Stromal cell of bone marrow (primary cell): ENCODE data around the gene TBC1D22A.
A peak's percentile ranks its signal among the peaks of the same experiment; 100 is the strongest.
"Not testable (repeated sequence)": the region's sequence is repeated elsewhere in the genome, so short reads cannot be mapped to it uniquely, and the experiment has no call there.

Experiments used
- DNase-seq: peaks from one replicate; pipeline ENCODE4 v3.0.0-alpha.2; 2012; ENCODE audit warnings: low read depth

The TBC1D22A gene

DNA sequence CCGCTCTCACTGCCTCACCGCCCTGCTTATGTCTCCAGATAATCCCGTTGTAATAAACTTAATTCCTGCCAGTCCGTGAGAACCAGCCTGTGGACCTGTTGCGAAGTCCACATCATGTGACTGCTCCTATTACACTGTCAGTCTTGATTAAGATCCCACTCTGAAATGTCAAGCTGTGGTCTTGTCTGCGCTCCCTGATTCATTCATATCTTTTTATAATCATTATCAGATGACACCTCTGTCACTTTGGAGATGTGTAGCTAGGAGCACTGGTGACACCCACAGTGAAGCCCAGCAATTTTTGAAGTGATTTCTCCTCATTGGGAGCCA lies 377.3 kb downstream of the TBC1D22A start:
- no peak for DNase-seq

DNA sequence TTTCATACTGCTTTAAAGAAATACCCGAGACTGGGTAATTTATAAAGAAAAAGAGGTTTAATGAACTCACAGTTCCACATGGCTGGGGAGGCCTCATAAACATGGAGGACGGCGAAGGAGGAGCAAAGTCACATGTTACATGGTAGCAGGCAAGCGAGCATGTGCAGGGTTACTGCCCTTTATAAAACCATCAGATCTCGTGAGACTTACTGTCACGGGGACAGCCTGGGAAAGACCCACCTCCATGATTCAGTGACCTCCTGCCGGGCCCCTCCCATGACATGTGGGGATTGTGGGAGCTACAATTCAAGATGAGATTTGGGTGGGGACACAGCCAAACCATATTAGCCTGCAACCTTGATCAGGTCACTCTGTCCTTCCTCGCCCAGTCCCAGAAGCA lies 378.5 kb downstream of the TBC1D22A start:
- not testable (repeated sequence) for DNase-seq

DNA sequence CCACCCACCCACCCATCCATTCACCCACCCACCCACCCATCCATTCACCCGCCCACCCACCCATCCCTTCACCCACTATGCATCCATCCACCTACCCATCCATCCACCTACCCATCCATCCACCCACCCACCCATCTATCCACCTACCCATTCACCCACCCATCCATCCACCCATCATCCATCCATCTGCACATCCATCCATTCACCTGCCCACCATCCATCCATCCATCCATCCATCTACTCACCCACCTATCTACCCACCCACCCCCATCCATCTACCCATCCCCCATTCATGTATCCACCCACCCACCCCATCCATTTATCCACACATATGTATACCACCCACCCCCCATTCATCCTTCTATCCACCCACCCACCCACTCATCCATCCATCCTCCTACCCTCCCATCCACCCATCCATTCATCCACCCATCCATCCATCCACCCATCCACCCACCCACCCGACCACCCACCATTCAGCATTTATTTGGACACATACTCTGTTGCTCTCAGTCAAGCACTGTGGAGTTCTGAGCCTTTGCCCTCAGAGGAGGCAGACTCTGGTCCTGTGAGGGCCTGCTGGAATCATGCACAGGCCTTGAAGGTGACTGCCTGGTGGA lies 380.1 kb downstream of the TBC1D22A start:
- no peak for DNase-seq

- no peak for DNase-seq
These were observed 380.9 kb downstream of the TBC1D22A start for GRCh38 chr22:47143249-47143938.

- no peak for DNase-seq
These were observed 381.8 kb downstream of the TBC1D22A start for GRCh38 chr22:47144076-47144765.

DNA sequence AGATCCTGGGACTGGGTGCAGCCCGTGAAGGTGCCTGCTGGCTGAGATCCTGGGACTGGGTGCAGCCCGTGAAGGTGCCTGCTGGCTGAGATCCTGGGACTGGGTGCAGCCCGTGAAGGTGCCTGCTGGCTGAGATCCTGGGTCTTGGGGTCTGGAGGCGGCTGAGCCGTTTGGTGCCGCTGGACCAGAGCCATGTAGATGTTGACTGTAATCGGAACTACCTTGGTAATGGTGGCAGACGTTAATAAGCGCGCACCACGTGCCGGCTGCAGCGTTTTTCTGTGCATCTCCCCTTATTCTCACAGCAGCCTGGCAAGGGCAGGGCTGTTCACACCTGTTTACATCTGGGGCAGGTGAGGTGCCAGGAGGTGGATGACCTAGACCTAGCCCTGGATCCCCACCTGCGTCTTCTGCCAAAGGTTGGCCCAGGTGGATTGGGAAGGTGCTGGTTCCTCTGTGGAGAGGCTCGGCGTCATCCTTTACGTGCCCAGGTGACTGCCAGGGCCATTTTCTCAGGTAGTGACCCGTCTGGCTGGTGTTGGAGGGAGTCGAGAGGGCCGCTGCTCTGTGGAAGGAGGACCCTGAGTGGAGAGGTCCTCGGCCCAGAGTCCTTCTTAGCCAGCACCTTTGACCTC lies 382.5 kb downstream of the TBC1D22A start:
- DNase-seq, result no peak

DNA sequence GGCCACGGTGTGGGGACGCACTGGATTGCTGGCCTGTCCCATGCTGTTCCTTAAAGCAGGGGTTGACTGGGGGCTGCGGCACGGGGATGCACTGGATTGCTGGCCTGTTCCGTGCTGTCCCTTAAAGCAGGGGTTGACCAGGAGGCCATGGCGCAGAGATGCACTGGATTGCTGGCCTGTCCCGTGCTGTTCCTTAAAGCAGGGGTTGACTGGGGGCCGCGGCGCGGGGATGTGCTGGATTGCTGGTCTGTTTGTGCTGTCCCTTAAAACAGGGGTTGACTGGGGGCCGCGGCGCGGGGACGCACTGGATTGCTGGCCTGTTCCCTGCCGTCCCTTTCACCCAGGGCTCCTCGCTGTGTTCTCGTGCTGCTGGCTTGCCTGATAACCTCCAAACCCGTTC lies 383.4 kb downstream of the TBC1D22A start:
- DNase-seq, result no peak

DNA sequence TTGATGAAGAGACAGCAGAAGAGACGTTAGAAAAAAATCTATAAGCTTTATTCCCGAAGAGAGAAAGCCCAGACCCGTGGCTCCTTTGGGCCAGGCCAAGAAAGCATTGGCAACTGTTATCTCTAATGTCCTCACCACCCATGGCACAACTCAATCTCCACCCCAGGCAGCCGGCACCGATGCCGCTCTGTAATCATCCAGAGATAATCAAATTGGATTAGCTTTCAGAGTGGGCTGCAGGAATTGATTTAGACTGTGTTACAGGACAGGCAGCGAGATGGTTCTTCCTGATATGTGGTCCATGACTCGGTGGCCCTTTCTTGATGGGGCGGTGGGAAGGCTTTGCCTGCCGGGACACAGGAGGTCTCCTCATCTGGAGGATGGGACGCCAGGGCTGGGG lies 383.9 kb downstream of the TBC1D22A start:
- no peak for DNase-seq

DNA sequence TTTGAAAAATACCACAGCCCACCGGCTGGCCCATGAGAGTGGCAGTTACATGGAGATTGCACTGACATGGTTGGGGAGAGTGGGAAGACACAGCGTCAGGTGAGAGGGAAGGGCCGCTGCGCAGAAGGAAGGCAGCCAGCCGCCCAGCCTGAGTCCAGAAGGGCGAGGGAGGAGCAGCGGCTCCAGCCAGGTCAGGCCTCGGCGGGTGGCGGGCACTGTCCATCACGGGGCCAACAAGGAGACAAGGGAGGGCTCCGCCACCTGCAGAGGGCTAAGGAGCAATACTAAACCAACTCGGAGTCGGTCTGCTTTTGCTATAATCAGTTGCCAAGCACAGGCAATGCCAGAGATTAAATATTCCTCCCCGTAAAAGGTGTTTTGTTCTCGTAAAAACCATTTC lies 384.5 kb downstream of the TBC1D22A start:
- DNase-seq, result no peak

DNA sequence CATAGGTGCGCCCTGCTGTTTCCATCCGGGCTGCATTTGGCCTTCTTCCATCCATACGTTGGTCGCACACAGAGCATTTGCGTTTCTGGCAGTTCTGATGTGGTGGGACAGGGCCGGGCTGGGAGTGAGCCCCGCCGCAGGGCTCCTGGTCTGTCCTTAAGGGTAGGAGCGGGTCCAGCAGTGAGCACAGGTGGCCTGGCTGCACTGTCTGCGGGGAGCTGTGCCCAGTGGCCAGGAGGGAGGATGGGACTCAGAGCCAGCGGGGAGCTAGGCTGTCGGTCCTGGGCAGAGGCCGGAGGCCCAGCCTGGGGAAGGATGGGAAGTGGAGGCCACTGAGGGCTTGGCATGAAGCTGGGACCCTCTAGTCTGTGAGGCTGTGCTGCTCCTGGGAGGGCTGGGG lies 385.1 kb downstream of the TBC1D22A start:
- no peak for DNase-seq

GRCh38 chr22:47148510-47148909 lies 386.1 kb downstream of the TBC1D22A start:
- DNase-seq, result no peak

GRCh38 chr22:47148956-47149728 lies 386.7 kb downstream of the TBC1D22A start:
- DNase-seq, result no peak

GRCh38 chr22:47149976-47150375 lies 387.5 kb downstream of the TBC1D22A start:
- no peak for DNase-seq

DNA sequence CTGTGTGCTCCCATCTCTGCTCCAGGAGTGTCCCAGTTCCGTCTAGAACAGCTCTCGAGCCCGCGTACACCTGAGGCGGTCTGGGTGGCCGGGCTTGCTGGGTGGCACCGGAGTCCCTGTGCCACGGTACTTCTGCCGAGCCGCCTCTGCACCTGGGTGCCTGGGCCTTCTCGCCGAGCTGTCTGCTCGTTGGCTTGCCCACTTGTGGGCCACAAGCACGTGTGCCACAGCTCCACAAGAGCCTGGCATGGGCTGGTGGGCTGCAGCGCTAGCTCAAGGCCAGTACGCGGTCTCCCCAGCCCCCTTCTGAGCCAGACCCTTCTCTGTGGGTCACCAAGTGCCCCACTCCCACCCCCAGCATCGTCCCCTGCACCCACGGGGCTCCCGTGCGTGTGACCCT lies 388.0 kb downstream of the TBC1D22A start:
- DNase-seq, result no peak

DNA sequence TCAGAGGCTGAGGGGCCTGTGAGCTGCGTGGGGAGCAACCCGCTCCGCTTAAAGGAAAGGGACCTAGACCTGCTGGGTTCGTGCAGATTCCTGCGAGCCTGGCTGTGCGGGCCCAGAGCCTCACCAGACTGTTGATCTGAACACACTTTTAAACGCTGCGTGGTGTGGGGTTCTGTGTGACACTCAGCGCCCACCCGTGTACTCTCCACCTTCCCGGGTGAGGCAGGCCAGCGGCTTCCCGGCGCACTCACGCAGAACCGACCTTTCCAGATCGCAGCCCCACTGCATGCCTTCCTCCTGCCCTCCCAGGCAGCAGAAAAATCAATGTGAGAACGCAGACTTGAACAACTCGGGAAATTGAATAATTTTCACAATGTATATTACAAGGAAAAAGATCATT lies 388.6 kb downstream of the TBC1D22A start:
- DNase-seq, result no peak

- no peak for DNase-seq
These were observed 389.0 kb downstream of the TBC1D22A start for GRCh38 chr22:47151490-47151889.

DNA sequence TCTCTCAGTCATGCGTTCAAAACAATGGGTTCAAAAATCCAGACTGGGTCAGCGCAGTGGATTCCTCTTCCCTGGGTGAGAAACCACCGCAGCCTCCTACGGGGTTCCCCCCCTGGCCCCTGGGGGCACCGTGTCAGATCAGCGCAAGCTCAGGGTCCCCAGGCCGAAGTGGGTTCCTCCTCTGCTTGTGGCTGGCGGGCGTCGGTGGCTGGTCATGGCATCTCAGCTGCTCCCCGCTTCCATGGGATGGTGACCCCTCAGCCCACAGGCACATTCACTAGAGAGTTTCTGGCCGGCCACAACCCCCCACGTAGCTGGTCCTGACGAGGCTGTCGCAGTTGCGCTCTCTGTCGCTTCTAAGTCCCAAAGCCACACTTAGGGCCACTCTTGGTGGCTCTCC lies 389.8 kb downstream of the TBC1D22A start:
- DNase-seq, result no peak

- no peak for DNase-seq
These were observed 390.5 kb downstream of the TBC1D22A start for GRCh38 chr22:47152938-47153337.

DNA sequence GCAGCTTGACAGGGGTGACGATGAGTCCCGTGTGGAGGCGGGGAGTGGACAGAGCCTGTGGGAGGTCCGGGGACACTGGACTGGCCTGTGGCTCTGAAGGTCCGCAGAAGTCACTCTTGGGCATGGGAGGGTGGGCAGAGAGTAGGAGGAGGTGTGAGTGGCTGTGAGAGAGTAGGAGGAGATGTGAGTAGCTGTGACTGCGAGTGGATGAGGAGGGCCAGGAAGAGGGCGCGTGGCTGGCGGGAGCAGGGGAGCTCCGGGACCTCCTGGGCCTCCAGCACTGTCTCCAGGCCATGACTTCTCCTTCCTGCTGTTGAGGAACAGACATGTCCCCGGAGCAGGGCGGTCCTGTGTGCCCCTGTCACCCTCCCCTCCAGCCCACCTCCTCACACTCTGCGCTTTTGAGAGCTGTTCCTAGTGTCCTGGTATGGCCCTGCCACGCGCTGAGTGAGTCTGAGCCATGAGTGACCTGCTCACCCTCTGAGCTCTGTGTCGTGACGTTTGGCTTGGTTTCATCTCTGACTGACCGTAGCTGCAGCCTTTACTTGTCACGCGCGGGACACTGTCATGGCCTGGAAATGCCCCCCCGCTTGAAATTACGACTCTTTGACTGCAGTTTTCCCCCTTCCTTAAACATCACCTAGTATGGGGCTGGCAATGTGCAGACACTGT lies 391.5 kb downstream of the TBC1D22A start:
- DNase-seq, result no peak

GRCh38 chr22:47154621-47155081 lies 392.2 kb downstream of the TBC1D22A start:
- peak; percentile 39 for DNase-seq

GRCh38 chr22:47155131-47155885 lies 392.9 kb downstream of the TBC1D22A start:
- DNase-seq, result no peak
